Neutrophil (primary cell): ENCODE measurements around the gene CUTA.

Experiments
- H3K27ac ChIP-seq: fragments of 200-600 bp; sonication (generic); 2 replicates; pipeline ENCODE4 v1.5.1; 2016; ENCODE audit warnings: mild to moderate bottlenecking, moderate library complexity
- H3K27me3 ChIP-seq: fragments of 200-600 bp; sonication (generic); 2 replicates; pipeline ENCODE4 v1.6.0; 2016; ENCODE audit warnings: mild to moderate bottlenecking
- H3K36me3 ChIP-seq: fragments of 200-600 bp; sonication (generic); 2 replicates; pipeline ENCODE4 v1.5.1; 2017
- H3K4me1 ChIP-seq, 2 experiments: fragments of 200-600 bp in 1 of 2; sonication (generic) in 1 of 2; 1 replicate in 1 of 2; 2 replicates in 1 of 2; pipeline versions ENCODE4 v1.5.1 to v1.6.1; 2013 to 2016; ENCODE audit warnings: low read depth in 1 of 2, low read length in 1 of 2, mild to moderate bottlenecking in 1 of 2, moderate library complexity in 1 of 2; ENCODE audit not compliant: control insufficient read depth in 1 of 2, insufficient read depth in 1 of 2
- H3K4me3 ChIP-seq, 2 experiments: fragments of 200-600 bp in 1 of 2; sonication (generic) in 1 of 2; 1 replicate in 1 of 2; 2 replicates in 1 of 2; pipeline ENCODE4 v1.5.1; 2013 to 2016; ENCODE audit warnings: low read depth in 1 of 2, low read length in 1 of 2, mild to moderate bottlenecking in 1 of 2, moderate library complexity in 1 of 2
- H3K9me3 ChIP-seq: fragments of 200-600 bp; sonication (generic); 2 replicates; pipeline ENCODE4 v1.5.1; 2016
- TF ChIP-seq, protein P1 (sequence below): fragments of 200-600 bp; sonication (generic); IDR thresholded peaks from 2 replicates; pipeline ENCODE4 v1.5.1; 2016; ENCODE audit warnings: antibody characterized with exemption

CUTA gene

DNA sequence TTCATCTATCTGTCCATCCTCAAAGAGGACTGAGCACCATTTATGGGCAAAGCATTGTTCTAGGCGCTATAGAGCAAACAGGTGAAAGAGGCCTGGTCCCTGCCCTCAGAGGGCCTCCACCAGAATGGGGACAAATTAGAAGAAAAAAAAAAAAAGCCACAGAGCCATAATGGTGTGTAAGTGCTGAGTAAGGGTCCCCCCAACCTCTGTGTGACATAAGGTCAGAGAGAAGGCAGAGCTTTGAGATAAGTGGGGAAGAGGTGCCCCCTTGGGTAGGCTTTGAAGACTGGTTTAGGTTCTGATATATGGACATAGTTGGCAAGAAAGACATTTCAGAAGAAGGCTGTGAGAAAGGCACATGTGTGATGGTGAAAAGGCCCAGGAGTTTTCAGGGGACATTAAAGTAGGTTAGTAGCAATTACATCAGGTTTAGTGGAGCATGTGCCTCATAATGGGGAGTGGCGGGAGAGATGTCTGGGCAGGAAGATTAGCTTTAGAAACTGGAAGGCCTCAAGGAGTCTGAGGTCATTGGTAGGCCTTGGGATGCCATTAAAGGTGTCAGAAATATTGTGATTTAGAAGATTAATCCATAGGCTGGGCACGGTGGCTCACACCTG, 21.2 kb upstream of the CUTA start:
- Histone ChIP-seq H3K4me1 (peaks cover 3 to 6% of the 10 kb centered on the region in 2 experiments), H3K9me3 (no peaks in the 10 kb centered on the region), H3K36me3 (no peaks in the 10 kb centered on the region), H3K27me3 (no peaks in the 10 kb centered on the region), H3K27ac (no peak overlapping the region), H3K4me3 (no peak overlapping the region)
- TF ChIP-seq, protein P1, sequence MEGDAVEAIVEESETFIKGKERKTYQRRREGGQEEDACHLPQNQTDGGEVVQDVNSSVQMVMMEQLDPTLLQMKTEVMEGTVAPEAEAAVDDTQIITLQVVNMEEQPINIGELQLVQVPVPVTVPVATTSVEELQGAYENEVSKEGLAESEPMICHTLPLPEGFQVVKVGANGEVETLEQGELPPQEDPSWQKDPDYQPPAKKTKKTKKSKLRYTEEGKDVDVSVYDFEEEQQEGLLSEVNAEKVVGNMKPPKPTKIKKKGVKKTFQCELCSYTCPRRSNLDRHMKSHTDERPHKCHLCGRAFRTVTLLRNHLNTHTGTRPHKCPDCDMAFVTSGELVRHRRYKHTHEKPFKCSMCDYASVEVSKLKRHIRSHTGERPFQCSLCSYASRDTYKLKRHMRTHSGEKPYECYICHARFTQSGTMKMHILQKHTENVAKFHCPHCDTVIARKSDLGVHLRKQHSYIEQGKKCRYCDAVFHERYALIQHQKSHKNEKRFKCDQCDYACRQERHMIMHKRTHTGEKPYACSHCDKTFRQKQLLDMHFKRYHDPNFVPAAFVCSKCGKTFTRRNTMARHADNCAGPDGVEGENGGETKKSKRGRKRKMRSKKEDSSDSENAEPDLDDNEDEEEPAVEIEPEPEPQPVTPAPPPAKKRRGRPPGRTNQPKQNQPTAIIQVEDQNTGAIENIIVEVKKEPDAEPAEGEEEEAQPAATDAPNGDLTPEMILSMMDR = no peak

DNA sequence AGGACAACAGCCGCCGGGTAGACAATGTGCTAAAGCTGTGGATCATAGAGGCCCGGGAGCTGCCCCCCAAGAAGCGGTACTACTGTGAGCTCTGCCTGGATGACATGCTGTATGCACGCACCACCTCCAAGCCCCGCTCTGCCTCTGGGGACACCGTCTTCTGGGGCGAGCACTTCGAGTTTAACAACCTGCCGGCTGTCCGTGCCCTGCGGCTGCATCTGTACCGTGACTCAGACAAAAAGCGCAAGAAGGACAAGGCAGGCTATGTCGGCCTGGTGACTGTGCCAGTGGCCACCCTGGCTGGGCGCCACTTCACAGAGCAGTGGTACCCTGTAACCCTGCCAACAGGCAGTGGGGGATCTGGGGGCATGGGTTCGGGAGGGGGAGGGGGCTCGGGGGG, 19.8 kb upstream of the CUTA start:
- Histone ChIP-seq H3K4me1 (peaks cover 0 to under 1% of the 10 kb centered on the region in 2 experiments), H3K4me3 (no peak overlapping the region), H3K27me3 (peaks cover 14% of the 10 kb centered on the region), H3K9me3 (no peaks in the 10 kb centered on the region), H3K36me3 (no peaks in the 10 kb centered on the region), H3K27ac (no peak overlapping the region)
- TF ChIP-seq, protein P1 = no peak

DNA sequence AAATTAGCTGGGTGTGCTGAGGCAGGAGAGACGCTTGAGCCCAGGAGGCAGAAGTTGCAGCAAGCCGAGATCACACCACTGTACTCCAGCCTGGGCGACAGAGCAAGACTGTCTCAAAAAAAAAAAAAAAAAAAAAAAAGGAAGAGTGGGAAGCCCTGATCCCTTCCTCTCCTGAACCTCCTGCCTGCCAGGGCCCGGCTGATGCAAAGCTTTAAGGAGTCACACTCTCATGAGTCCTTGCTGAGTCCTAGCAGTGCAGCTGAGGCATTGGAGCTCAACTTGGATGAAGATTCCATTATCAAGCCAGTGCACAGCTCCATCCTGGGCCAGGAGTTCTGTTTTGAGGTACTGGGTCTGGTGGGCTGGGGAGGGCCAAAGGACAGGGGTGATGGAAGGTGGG, 17.1 kb upstream of the CUTA start:
- Histone ChIP-seq H3K36me3 (no peaks in the 10 kb centered on the region), H3K4me3 (no peak overlapping the region)

DNA sequence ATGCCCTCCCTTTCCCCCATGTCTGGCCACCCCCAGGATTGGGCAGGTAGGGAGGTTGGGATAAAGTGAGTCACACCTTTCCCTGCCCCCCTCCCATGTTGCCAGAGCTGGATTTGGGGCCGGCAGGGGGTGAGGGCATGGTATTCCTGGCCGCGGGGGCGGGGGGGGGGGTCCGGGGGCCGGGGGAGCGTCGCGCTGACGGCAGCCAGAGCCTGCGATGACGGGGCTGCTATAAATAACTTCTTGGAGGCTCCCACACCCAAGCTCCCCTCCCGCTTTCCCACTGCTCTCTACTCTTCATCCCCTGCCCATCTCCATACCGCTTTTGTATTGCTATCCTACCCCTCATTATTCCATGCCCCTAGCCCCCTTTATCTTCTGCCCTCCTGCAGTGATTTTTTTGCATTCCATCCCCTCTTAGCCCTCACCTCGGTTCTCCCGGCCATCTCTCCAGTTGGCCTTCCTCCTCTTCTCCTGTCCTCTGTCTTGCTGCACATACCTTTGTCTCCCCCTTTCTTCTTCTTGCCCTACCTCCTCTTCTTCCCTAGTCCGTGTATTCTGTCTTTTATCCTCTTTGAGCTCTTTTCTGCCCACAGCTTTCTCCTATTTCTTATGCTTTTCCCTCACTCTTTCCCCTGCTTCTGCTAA, 15.8 kb upstream of the CUTA start:
- Histone ChIP-seq H3K4me3 (no peak overlapping the region), H3K36me3 (no peaks in the 10 kb centered on the region), H3K9me3 (no peaks in the 10 kb centered on the region), H3K27ac (no peak overlapping the region), H3K4me1 (peaks cover 17 to 24% of the 10 kb centered on the region in 2 experiments), H3K27me3 (peaks cover 41% of the 10 kb centered on the region)
- TF ChIP-seq, protein P1 = no peak

More for the DNA sequence above, 17.1 kb upstream of the CUTA start:
- Histone ChIP-seq H3K4me1 (peaks cover 17 to 23% of the 10 kb centered on the region in 2 experiments), H3K27me3 (peaks cover 34% of the 10 kb centered on the region), H3K27ac (no peak overlapping the region), H3K9me3 (no peaks in the 10 kb centered on the region)
- TF ChIP-seq, protein P1 = no peak

DNA sequence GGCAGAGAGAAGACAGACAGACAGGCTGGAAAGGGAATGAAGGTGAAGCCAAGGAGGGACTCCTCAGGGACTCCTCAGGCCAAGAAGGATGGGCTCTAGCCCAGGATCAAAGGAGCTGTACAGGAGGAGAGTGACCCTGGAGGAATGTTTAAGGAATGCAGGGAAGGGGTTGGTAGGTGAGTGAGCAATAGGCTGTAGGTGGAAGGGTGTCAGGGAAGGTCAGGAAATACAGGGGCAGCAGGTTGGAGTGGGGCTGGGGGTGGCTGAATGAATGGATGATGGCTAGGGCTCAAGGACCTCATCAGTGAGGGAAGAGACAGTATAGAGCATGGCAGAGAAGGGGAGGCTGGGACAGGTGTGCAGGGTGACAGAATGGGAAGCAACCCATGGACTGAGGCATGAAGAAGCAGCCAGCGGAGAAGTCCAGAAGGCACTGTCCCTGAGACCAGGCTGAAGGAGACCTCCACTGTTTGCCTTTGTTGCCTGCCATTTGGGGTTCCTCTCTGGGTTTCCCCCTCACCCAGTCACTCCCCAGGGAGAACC, 15.2 kb upstream of the CUTA start:
- Histone ChIP-seq H3K9me3 (no peaks in the 10 kb centered on the region), H3K4me1 (peaks cover 22 to 30% of the 10 kb centered on the region in 2 experiments), H3K36me3 (no peaks in the 10 kb centered on the region), H3K4me3 (no peak overlapping the region), H3K27me3 (peaks cover 47% of the 10 kb centered on the region), H3K27ac (no peak overlapping the region)
- TF ChIP-seq, protein P1 = no peak
